CD8-positive, alpha-beta memory T cell (primary cell): Measurements from ENCODE around the gene RRAS. TPM values are rescaled to one million over a fixed set of nuclear protein-coding genes. Genes with fewer than 3 reads are reported as not detected.

ENCODE experiments used
- CTCF ChIA-PET: fragments of 350-600 bp; sonication (Branson Sonifier 250); formaldehyde crosslinking; loops from one replicate; lab custom pipeline; 2021; ENCODE audit warnings: antibody characterized with exemption; lab: Charles Lee
- POLR2A ChIA-PET: fragments of 350-600 bp; sonication (Branson Sonifier 250); formaldehyde crosslinking; loops from one replicate; lab custom pipeline; 2021; ENCODE audit warnings: antibody characterized with exemption; lab: Charles Lee
- DNase-seq, 5 donors: peaks; one replicate each; pipeline versions ENCODE4 v3.0.0 to v3.0.0-alpha.2; 2020 to 2022; ENCODE audit warnings: mixed read lengths in 1 of 5
- H3K27ac ChIP-seq: one replicate; pipeline ENCODE4 v1.7.0; 2013; ENCODE audit warnings: low read depth, mild to moderate bottlenecking, low read length, moderate library complexity
- H3K27me3 ChIP-seq: 2 replicates; pipeline ENCODE4 v1.7.0; 2013; ENCODE audit warnings: low read length, mild to moderate bottlenecking; ENCODE audit not compliant: insufficient read depth, poor library complexity, severe bottlenecking
- H3K36me3 ChIP-seq: 2 replicates; pipeline ENCODE4 v1.7.0; 2013; ENCODE audit warnings: mild to moderate bottlenecking, low read length, moderate library complexity; ENCODE audit not compliant: insufficient read depth
- H3K4me1 ChIP-seq: 2 replicates; pipeline ENCODE4 v1.7.0; 2013; ENCODE audit warnings: mild to moderate bottlenecking, low read length, moderate library complexity; ENCODE audit not compliant: insufficient read depth
- H3K4me3 ChIP-seq: 2 replicates; pipeline ENCODE4 v1.7.0; 2013; ENCODE audit warnings: mild to moderate bottlenecking, low read length
- H3K9me3 ChIP-seq: 2 replicates; pipeline ENCODE4 v1.7.0; 2013; ENCODE audit warnings: mild to moderate bottlenecking, low read length
- H3K27ac Mint-ChIP-seq, 8 donors: one replicate each; pipeline ENCODE4 v1.8.0; 2020 to 2021; ENCODE audit warnings: mixed read lengths in 8 of 8, mild to moderate bottlenecking in 6 of 8, inconsistent platforms in 3 of 8, moderate library complexity in 3 of 8
- H3K27me3 Mint-ChIP-seq, 2 donors: one replicate each; pipeline ENCODE4 v1.8.0; 2020 to 2021; ENCODE audit warnings: mixed read lengths in 2 of 2, mild to moderate bottlenecking in 1 of 2, moderate library complexity in 1 of 2
- H3K36me3 Mint-ChIP-seq, 3 donors: one replicate each; pipeline ENCODE4 v1.8.0; 2020 to 2021; ENCODE audit warnings: mixed read lengths in 3 of 3, inconsistent platforms in 1 of 3, mild to moderate bottlenecking in 1 of 3
- H3K4me1 Mint-ChIP-seq, 3 donors: one replicate each; pipeline ENCODE4 v1.8.0; 2020 to 2021; ENCODE audit warnings: mixed read lengths in 3 of 3, inconsistent platforms in 1 of 3, mild to moderate bottlenecking in 1 of 3
- H3K4me3 Mint-ChIP-seq, 7 donors: one replicate each; pipeline ENCODE4 v1.8.0; 2020 to 2021; ENCODE audit warnings: mixed read lengths in 7 of 7, mild to moderate bottlenecking in 6 of 7, moderate library complexity in 4 of 7, inconsistent platforms in 2 of 7
- H3K9me3 Mint-ChIP-seq, 5 donors: one replicate each; pipeline ENCODE4 v1.8.0; 2020 to 2022; ENCODE audit warnings: mixed read lengths in 5 of 5, mild to moderate bottlenecking in 3 of 5, moderate library complexity in 2 of 5, inconsistent platforms in 1 of 5
- polyA plus RNA-seq: library from polyadenylated mRNA; unstranded; fragments of 300-500 nt; fragmentation: Illumina TruSeq; gene quantifications from one replicate; pipeline ENCODE4 v1.2.3, GENCODE V29; 2021
- total RNA-seq, 2 experiments: library from RNA; stranded (reverse); gene quantifications; one replicate each; pipeline ENCODE4 v1.2.3, GENCODE V29; 2021

RRAS gene
- total and polyA plus RNA-seq, 3 experiments from 2014 or later, result 5.3 to 16.0 (median 5.8) TPM

- Histone ChIP-seq H3K4me3 (no peak overlapping the region), H3K27me3 (no peaks in the 10 kb centered on the region), H3K27ac (no peak overlapping the region), H3K9me3 (no peaks in the 10 kb centered on the region), H3K4me1 (peaks cover 11% of the 10 kb centered on the region), H3K36me3 (no peaks in the 10 kb centered on the region)
- Mint-ChIP-seq H3K27me3 (peaks cover 0 to 2% of the 10 kb centered on the region in 2 donors), H3K4me3 (peak overlapping the region in 1 of 7 donors; percentile 52), H3K9me3 (no peaks in the 10 kb centered on the region), H3K27ac (peak overlapping the region in 1 of 8 donors; percentile 21), H3K36me3 (peaks cover 0 to 19% (median 0%) of the 10 kb centered on the region in 3 donors), H3K4me1 (peaks cover 15 to 26% (median 20%) of the 10 kb centered on the region in 3 donors)
- CTCF ChIA-PET, result interaction anchor here (0.6 to 4.4 kb wide), 18 partner anchors 7 to 406 kb away, joined by 3 to 26 read pairs (median 4); partner anchors contain the start of genes BCL2L12, IRF3, NOSIP and RRAS
- POLR2A ChIA-PET, result interaction anchor here (1.4 kb wide), 1 partner anchor 177 kb away, joined by 3 read pairs; no protein-coding TSS in a partner anchor
- peak; percentile 55 to 81 (median 67) for DNase-seq
Observed at GRCh38 chr19:49672131-49672919, 32.4 kb upstream of the RRAS start.

GRCh38 chr19:49669516-49669915 lies 29.6 kb upstream of the RRAS start:
- Histone ChIP-seq H3K27ac (no peak overlapping the region), H3K4me1 (peaks cover 12% of the 10 kb centered on the region), H3K4me3 (no peak overlapping the region), H3K36me3 (no peaks in the 10 kb centered on the region), H3K27me3 (no peaks in the 10 kb centered on the region), H3K9me3 (no peaks in the 10 kb centered on the region)
- ChIA-PET CTCF (interaction anchor here (1.5 to 1.6 kb wide), 2 partner anchors 46 to 164 kb away, joined by 3 to 4 read pairs; no protein-coding TSS in a partner anchor), POLR2A (interaction anchor here (0.7 kb wide), 1 partner anchor 260 kb away, joined by 7 read pairs; the partner anchor contains the start of gene NUP62)
- Mint-ChIP-seq H3K36me3 (peaks cover 0 to 25% (median 0%) of the 10 kb centered on the region in 3 donors), H3K4me1 (peaks cover 18 to 29% (median 28%) of the 10 kb centered on the region in 3 donors), H3K4me3 (peak overlapping the region in 1 of 7 donors; percentile 80), H3K27me3 (no peaks in the 10 kb centered on the region), H3K27ac (peak overlapping the region in 1 of 8 donors; percentile 54), H3K9me3 (no peaks in the 10 kb centered on the region)
- no peak for DNase-seq

GRCh38 chr19:49667473-49667872 lies 27.5 kb upstream of the RRAS start:
- no peaks in the 10 kb centered on the region for H3K9me3 ChIP-seq
- Mint-ChIP-seq H3K4me3 (peak overlapping the region in 6 of 7 donors; percentile 47 to 98 (median 88)), H3K27ac (peak overlapping the region in 4 of 8 donors; percentile 17 to 74 (median 62)), H3K9me3 (no peaks in the 10 kb centered on the region), H3K36me3 (peaks cover 0 to 41% (median 0%) of the 10 kb centered on the region in 3 donors), H3K4me1 (peaks cover 34 to 45% (median 44%) of the 10 kb centered on the region in 3 donors), H3K27me3 (no peaks in the 10 kb centered on the region)
- DNase-seq, result no peak
- no peaks in the 10 kb centered on the region for H3K27me3 ChIP-seq
- H3K4me1 ChIP-seq, result peaks cover 27% of the 10 kb centered on the region
- peak overlapping the region; percentile 77 for H3K27ac ChIP-seq
- H3K4me3 ChIP-seq, result no peak overlapping the region
- CTCF ChIA-PET, result interaction anchor here (0.8 kb wide), 1 partner anchor 9 kb away, joined by 3 read pairs; no protein-coding TSS in a partner anchor
- POLR2A ChIA-PET, result interaction anchor here (0.5 kb wide), 1 partner anchor 223 kb away, joined by 6 read pairs; no protein-coding TSS in a partner anchor
- peaks cover 4% of the 10 kb centered on the region for H3K36me3 ChIP-seq

GRCh38 chr19:49666120-49666444 lies 26.1 kb upstream of the RRAS start:
- H3K4me1 ChIP-seq, result peaks cover 29% of the 10 kb centered on the region
- Mint-ChIP-seq H3K27me3 (no peaks in the 10 kb centered on the region), H3K9me3 (no peaks in the 10 kb centered on the region), H3K36me3 (peaks cover 0 to 53% (median 0%) of the 10 kb centered on the region in 3 donors), H3K27ac (peak overlapping the region; percentile 74 to 100 (median 98)), H3K4me3 (peak overlapping the region; percentile 95 to 99 (median 97)), H3K4me1 (peaks cover 28 to 42% (median 40%) of the 10 kb centered on the region in 3 donors)
- peak overlapping the region; percentile 77 for H3K27ac ChIP-seq
- H3K4me3 ChIP-seq, result peak overlapping the region; percentile 99
- H3K27me3 ChIP-seq, result no peaks in the 10 kb centered on the region
- H3K36me3 ChIP-seq, result peaks cover 16% of the 10 kb centered on the region
- CTCF ChIA-PET, result interaction anchor here (2.9 to 3.7 kb wide), 2 partner anchors 8 to 25 kb away, joined by 13 to 26 read pairs; partner anchors contain the start of genes RRAS and SCAF1
- no peaks in the 10 kb centered on the region for H3K9me3 ChIP-seq
- DNase-seq, result no peak
- POLR2A ChIA-PET, result interaction anchor here (1.2 to 3.9 kb wide), 4 partner anchors 9 to 171 kb away, joined by 3 to 61 read pairs (median 20); partner anchors contain the start of genes PRMT1, RRAS and SCAF1

- H3K4me3 ChIP-seq, result peak within 1 kb of the TSS; percentile 99
- Mint-ChIP-seq H3K4me1 (peaks cover 28 to 44% (median 40%) of the 10 kb centered on the region in 3 donors), H3K27me3 (no peaks in the 10 kb centered on the region), H3K4me3 (peak within 1 kb of the TSS; percentile 95 to 99 (median 97)), H3K27ac (peak within 1 kb of the TSS; percentile 74 to 100 (median 98)), H3K36me3 (peaks cover 0 to 55% (median 0%) of the 10 kb centered on the region in 3 donors), H3K9me3 (no peaks in the 10 kb centered on the region)
- H3K36me3 ChIP-seq, result peaks cover 16% of the 10 kb centered on the region
- no peaks in the 10 kb centered on the region for H3K27me3 ChIP-seq
- ChIA-PET POLR2A (interaction anchor here (0.6 to 3.9 kb wide), 12 partner anchors 9 to 897 kb away, joined by 3 to 61 read pairs (median 6); partner anchors contain the start of genes NOSIP, PRMT1, PRRG2 and RRAS), CTCF (interaction anchor here (1.6 to 3.7 kb wide), 3 partner anchors 9 to 118 kb away, joined by 4 to 26 read pairs (median 13); partner anchors contain the start of genes RRAS and SCAF1)
- H3K4me1 ChIP-seq, result peaks cover 29% of the 10 kb centered on the region
- DNase-seq, result peak; percentile 98 to 100 (median 100)
- H3K9me3 ChIP-seq, result no peaks in the 10 kb centered on the region
- H3K27ac ChIP-seq, result peak within 1 kb of the TSS; percentile 77
Observed at GRCh38 chr19:49665351-49666119, 25.6 kb upstream of the RRAS start, which contains the start of the genes BCL2L12 and IRF3. Gene BCL2L12 (plus strand): TSS chr19:49665933. CDS start chr19:49666693, 760 bp downstream. Gene IRF3 (minus strand): TSS chr19:49665857. CDS start chr19:49664838, 1,019 bp downstream.

- H3K27ac Mint-ChIP-seq, result peak overlapping the region; percentile 74 to 100 (median 98)
- H3K4me1 Mint-ChIP-seq, result peaks cover 31 to 49% (median 40%) of the 10 kb centered on the region in 3 donors
- H3K36me3 Mint-ChIP-seq, result peaks cover 0 to 59% (median 2%) of the 10 kb centered on the region in 3 donors
- DNase-seq, result no peak
- H3K4me3 Mint-ChIP-seq, result peak overlapping the region; percentile 95 to 99 (median 97)
- no peaks in the 10 kb centered on the region for H3K27me3 Mint-ChIP-seq
- no peaks in the 10 kb centered on the region for H3K9me3 Mint-ChIP-seq
- H3K27me3 ChIP-seq, result no peaks in the 10 kb centered on the region
- ChIA-PET POLR2A (interaction anchor here (0.6 to 3.9 kb wide), 11 partner anchors 10 to 170 kb away, joined by 3 to 61 read pairs (median 4); partner anchors contain the start of genes NOSIP, PRMT1, PRRG2 and RRAS), CTCF (interaction anchor here (1.6 to 3.7 kb wide), 3 partner anchors 10 to 118 kb away, joined by 4 to 26 read pairs (median 13); partner anchors contain the start of genes RRAS and SCAF1)
- H3K9me3 ChIP-seq, result no peaks in the 10 kb centered on the region
- peaks cover 21% of the 10 kb centered on the region for H3K36me3 ChIP-seq
- peaks cover 29% of the 10 kb centered on the region for H3K4me1 ChIP-seq
- H3K4me3 ChIP-seq, result peak overlapping the region; percentile 99
- peak overlapping the region; percentile 77 for H3K27ac ChIP-seq
Observed at GRCh38 chr19:49665036-49665350, 25.1 kb upstream of the RRAS start.
